ENCODE measurements around the gene MSANTD3.

The MSANTD3 gene

GRCh38 chr9:100477241-100477640 lies 50.3 kb downstream of the MSANTD3 start:
- peaks cover 3% of the 10 kb centered on the region for H3K27me3 ChIP-seq (replicated peaks; ENCODE audit: control insufficient read depth, insufficient read depth, low read length)
- H3K36me3 ChIP-seq (ENCODE audit: control insufficient read depth, insufficient read depth, low read length) = no peaks in the 10 kb centered on the region
- no peak overlapping the region for H3K4me3 ChIP-seq (replicated peaks; ENCODE audit: low read depth, low read length)
- TF ChIP-seq CTCF (IDR thresholded peaks at IDR 0.05; ENCODE audit: insufficient read depth, low read length, poor library complexity, severe bottlenecking) = no peak
- no peak for DNase-seq (ENCODE audit: extremely low read depth, insufficient read length)

DNA sequence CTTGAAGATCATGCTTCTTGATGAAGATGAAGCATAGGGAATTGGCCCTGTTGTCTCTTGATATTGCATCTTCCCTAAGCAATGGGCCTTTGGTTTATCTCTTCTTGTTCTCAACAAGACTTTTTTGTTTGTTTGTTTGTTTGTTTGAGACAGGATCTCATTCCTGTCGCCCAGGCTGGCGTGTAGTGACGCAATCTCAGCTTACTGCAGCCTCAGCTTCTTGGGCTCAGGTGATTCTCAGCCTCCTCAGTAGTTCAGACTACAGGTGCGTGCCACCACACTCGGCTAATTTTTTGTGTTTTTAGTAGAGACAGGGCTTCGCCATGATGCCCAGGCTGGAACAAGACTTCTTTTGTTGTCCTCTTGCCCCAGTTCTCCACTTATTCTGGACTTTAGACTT lies 51.2 kb downstream of the MSANTD3 start:
- no peak overlapping the region for H3K4me3 ChIP-seq (replicated peaks; ENCODE audit: low read depth, low read length)
- TF ChIP-seq CTCF (IDR thresholded peaks at IDR 0.05; ENCODE audit: insufficient read depth, low read length, poor library complexity, severe bottlenecking) = no peak
- H3K36me3 ChIP-seq (ENCODE audit: control insufficient read depth, insufficient read depth, low read length) = no peaks in the 10 kb centered on the region
- no peaks in the 10 kb centered on the region; the same call in 1 of the 2 replicates for H3K27me3 ChIP-seq (replicated peaks; ENCODE audit: control insufficient read depth, insufficient read depth, low read length)
- no peak for DNase-seq (ENCODE audit: extremely low read depth, insufficient read length)

- H3K36me3 ChIP-seq (ENCODE audit: control insufficient read depth, insufficient read depth, low read length) = no peaks in the 10 kb centered on the region
- no peaks in the 10 kb centered on the region; the same call in 1 of the 2 replicates for H3K27me3 ChIP-seq (replicated peaks; ENCODE audit: control insufficient read depth, insufficient read depth, low read length)
- DNase-seq (ENCODE audit: extremely low read depth, insufficient read length) = no peak
- no peak overlapping the region for H3K4me3 ChIP-seq (replicated peaks; ENCODE audit: low read depth, low read length)
- TF ChIP-seq CTCF (IDR thresholded peaks at IDR 0.05; ENCODE audit: insufficient read depth, low read length, poor library complexity, severe bottlenecking) = no peak
These were observed 52.9 kb downstream of the MSANTD3 start for GRCh38 chr9:100479820-100480219.

DNA sequence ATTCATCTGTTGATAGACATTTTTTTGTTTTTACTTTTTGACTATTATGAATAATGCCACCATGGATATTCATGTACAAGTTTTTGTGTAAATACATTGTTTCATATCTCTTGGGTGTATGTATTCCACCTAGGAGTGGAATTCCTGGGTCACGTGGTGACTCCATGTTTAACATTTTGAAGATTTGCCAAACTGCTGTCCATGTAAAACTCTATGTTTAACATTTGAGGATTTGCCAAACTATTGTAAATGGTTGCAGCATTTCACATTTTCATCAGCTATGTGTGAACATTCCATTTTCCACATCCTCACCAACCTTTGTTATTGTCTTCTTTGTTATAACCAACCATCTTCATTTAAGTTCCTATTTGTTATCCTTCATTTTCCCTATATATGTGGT lies 58.3 kb downstream of the MSANTD3 start:
- H3K4me3 ChIP-seq (replicated peaks; ENCODE audit: low read depth, low read length) = no peak overlapping the region
- no peak for TF ChIP-seq CTCF (IDR thresholded peaks at IDR 0.05; ENCODE audit: insufficient read depth, low read length, poor library complexity, severe bottlenecking)
- no peaks in the 10 kb centered on the region for H3K36me3 ChIP-seq (ENCODE audit: control insufficient read depth, insufficient read depth, low read length)
- H3K27me3 ChIP-seq (replicated peaks; ENCODE audit: control insufficient read depth, insufficient read depth, low read length) = no peaks in the 10 kb centered on the region
- no peak for DNase-seq (ENCODE audit: extremely low read depth, insufficient read length)

DNA sequence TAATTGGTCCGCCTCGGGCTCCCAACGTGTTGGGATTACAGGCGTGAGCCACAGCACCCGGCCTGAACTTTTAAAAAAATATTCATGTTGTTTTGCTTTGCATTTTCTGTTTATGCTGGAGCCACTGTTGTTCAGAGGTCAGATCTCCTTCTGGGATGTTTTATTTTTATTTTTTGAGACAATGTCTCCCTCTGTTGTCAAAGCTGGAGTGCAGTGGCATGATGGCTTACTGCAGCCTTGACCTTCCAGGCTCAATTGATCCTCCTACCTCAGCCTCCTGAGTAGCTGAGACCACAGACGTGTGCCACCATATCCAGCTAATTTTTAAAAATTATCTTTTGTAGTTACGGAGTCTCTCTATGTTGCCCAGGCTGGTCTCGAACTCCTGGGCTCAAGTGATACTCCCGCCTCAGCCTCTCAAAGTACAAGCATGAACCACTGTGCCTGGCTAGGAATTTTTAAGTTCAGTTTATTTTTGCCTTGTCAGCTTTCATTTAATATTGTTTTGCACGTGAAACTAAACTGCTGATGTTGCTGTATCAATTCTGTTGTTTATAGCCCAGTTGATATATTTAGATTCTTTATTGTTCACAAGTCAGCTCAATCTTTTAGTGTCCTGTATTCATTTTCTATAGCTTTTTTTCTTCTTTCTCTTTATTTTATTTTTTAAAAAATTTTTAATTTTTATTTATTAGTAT lies 59.7 kb downstream of the MSANTD3 start:
- H3K27me3 ChIP-seq (replicated peaks; ENCODE audit: control insufficient read depth, insufficient read depth, low read length) = no peaks in the 10 kb centered on the region
- TF ChIP-seq CTCF (IDR thresholded peaks at IDR 0.05; ENCODE audit: insufficient read depth, low read length, poor library complexity, severe bottlenecking) = no peak

DNA sequence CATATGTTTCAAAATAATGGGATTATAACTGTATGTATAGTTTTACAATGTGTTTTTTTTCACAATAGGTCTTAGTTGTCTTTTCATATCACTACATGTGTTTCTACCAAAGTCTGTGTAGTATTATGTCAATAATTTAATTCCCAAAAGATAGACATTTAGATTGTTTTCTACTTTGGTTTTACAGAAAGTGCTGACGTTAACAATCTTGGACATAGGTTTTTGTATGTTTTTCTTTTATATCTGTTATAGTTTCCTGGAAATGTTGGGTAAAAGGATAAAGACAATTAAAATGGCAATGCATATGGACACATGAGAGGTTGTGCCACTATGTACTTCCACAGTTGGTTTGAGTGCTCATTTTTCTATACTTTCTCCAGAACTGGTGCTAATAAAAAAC lies 61.2 kb downstream of the MSANTD3 start:
- Histone ChIP-seq H3K27me3 (replicated peaks; ENCODE audit: control insufficient read depth, insufficient read depth, low read length) (no peaks in the 10 kb centered on the region), H3K36me3 (ENCODE audit: control insufficient read depth, insufficient read depth, low read length) (no peaks in the 10 kb centered on the region), H3K4me3 (replicated peaks; ENCODE audit: low read depth, low read length) (no peak overlapping the region)
- TF ChIP-seq CTCF (IDR thresholded peaks at IDR 0.05; ENCODE audit: insufficient read depth, low read length, poor library complexity, severe bottlenecking) = no peak
- no peak for DNase-seq (ENCODE audit: extremely low read depth, insufficient read length)

More for the DNA sequence above, 59.7 kb downstream of the MSANTD3 start:
- DNase-seq (ENCODE audit: extremely low read depth, insufficient read length) = no peak
- H3K36me3 ChIP-seq (ENCODE audit: control insufficient read depth, insufficient read depth, low read length) = no peaks in the 10 kb centered on the region
- no peak overlapping the region for H3K4me3 ChIP-seq (replicated peaks; ENCODE audit: low read depth, low read length)
